Lower leg skin (tissue), 4 donors: ENCODE data around the gene TEPSIN. TPM values are rescaled to one million over a fixed set of nuclear protein-coding genes. Genes with fewer than 3 reads are reported as not detected.

Experiments
- DNase-seq, 2 donors: peaks; one replicate each; pipeline ENCODE4 v3.0.0-alpha.2; 2019; ENCODE audit warnings: low spot score in 2 of 2
- H3K4me3 ChIP-seq: fragments of 200-600 bp; sonication (generic); 2 replicates; pipeline ENCODE4 v1.5.1; 2017; ENCODE audit warnings: mild to moderate bottlenecking, low read depth; ENCODE audit not compliant: poor library complexity, severe bottlenecking
- CTCF ChIP-seq, 3 donors: fragments of 450-650 bp; IDR thresholded peaks; one replicate each; pipeline ENCODE4 v1.5.1; 2016; ENCODE audit warnings: antibody characterized with exemption in 3 of 3, mild to moderate bottlenecking in 3 of 3, moderate library complexity in 2 of 3
- POLR2A ChIP-seq, 2 donors: fragments of 450-650 bp; IDR thresholded peaks; one replicate each; pipeline ENCODE4 v1.6.1; 2016 to 2017; ENCODE audit warnings: antibody characterized with exemption in 2 of 2, mild to moderate bottlenecking in 1 of 2, moderate library complexity in 1 of 2
- WGBS, 2 donors: methylation state at CpG; one replicate each; pipeline ENCODE4 v1.1.5; 2018; 5-methylcytosine and 5-hydroxymethylcytosine counted together
- intact Hi-C: fragments of 100-400 bp; cut with DNase I; formaldehyde crosslinking; loops from one replicate; pipeline ENCODE4 v1.15.0; 2023; ENCODE audit warnings: low total_unique reads
- total RNA-seq, 4 donors: library from RNA; depleted of rRNA; stranded (reverse); fragments of >200 nt; gene quantifications; one replicate each; pipeline ENCODE4 v1.1.0, GENCODE V29; 2016

The TEPSIN gene
- total RNA-seq, 4 donors from 2014 or later = 40.7 to 104 (median 62.6) TPM

- no peak for DNase-seq
- WGBS, 2 donors = 94 to 96% methylated on average over 19 to 20 of the region's 20 CpGs
- intact Hi-C loops = no loop called here
- no peak overlapping the region for H3K4me3 ChIP-seq
- no peak for TF ChIP-seq CTCF (IDR thresholded peaks at IDR 0.05)
- no peak for TF ChIP-seq POLR2A (IDR thresholded peaks at IDR 0.05)
Measured at GRCh38 chr17:81203136-81203535, 35.7 kb downstream of the TEPSIN start.

GRCh38 chr17:81202318-81202717 is 36.5 kb downstream of the TEPSIN start:
- 88 to 95% methylated on average over 10 of the region's 10 CpGs for WGBS, 2 donors
- intact Hi-C loops = no loop called here
- no peak for TF ChIP-seq POLR2A (IDR thresholded peaks at IDR 0.05)
- no peak for TF ChIP-seq CTCF (IDR thresholded peaks at IDR 0.05)
- H3K4me3 ChIP-seq = no peak overlapping the region
- no peak for DNase-seq

DNA sequence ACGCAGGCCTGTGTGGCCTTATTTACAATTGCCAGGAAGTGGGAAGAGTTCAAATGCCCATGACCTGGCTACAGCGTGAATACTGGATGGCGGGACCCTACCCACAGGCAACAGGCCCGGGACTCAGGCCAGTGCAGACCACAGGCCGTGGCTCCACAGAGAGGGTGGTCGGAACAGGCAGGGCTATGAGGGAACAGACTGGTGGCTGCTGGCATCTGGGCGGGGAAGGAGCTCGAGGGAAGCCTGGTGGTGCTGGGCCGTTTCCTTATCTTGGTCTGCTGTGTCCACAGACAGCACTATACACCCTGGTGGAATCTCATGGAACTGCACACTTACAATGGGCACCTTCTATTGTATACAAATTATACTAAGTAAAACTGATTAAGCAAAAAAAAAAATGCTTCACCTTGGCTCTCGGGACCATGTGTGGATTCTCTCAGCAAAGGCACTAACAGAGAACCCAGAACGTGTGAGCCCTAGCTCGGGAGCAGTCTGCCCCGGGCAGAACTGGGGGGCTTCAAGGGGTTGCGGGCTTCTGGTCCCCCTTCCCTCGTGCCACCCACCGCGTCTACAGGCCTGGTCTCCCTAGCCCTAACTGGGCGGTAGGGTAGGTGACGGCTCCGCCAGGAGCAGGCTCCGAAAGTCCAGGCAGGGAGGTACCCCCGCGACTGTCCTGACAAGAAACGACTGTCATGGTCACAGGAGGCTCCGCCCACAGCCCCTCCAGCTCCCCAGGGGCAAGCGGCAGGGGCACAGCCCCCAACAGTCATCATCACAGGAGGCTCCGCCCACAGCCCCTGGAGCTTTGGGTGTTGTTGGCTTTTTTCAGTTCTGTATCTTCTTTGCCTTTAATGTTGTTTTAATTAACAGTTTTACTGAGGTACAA is 37.9 kb downstream of the TEPSIN start:
- H3K4me3 ChIP-seq = no peak overlapping the region
- intact Hi-C loops = no loop called here
- DNase-seq = peak in 1 of 2 donors; percentile 58
- WGBS, 2 donors = 71 to 74% methylated on average over 27 of the region's 27 CpGs
- TF ChIP-seq POLR2A (IDR thresholded peaks at IDR 0.05) = no peak

DNA sequence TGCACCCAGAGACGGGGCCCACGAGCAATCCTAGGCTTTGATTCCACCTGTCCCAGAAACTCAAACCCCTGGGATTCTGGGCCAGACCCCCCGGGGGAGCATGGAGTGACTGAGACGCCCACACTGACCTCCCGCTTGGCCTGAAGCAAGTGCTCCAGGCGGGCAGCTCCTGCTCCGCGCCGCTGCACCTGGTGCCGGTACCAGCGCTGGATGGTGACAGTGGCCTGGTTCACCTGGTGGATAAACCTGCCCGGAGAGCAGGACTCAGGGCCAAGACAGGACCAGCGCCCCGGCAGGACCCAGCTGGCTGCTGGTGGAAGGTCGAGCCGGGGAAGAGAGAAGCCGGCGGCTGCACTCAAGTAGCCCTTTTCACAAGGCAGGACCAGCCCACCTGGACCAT is 38.7 kb downstream of the TEPSIN start:
- TF ChIP-seq CTCF (IDR thresholded peaks at IDR 0.05) (no peak), POLR2A (IDR thresholded peaks at IDR 0.05) (no peak)
- DNase-seq = no peak
- WGBS, 2 donors = 79 to 97% methylated on average over 8 to 18 of the region's 18 CpGs
- no peak overlapping the region for H3K4me3 ChIP-seq
- intact Hi-C loops = no loop called here

DNA sequence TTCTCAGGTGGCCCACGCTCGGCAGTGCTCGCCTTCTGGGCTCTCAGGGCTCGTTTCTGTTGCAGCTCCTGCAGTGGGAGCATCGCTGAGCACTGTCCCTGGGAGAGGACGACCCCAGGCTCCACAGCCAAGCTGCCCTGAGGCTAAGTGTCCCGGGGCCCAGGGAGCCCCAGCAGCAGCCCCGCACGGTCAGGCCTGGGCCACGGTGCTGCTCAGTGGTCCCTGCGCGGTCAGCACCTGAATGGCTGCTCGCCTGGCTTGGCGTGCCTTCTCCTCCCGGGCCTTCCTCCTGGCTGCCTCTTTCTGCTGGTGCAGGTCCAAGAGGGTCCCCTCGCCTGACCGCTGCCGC is 39.4 kb downstream of the TEPSIN start:
- 91 to 97% methylated on average over 7 to 18 of the region's 18 CpGs for WGBS, 2 donors
- no peak for TF ChIP-seq POLR2A (IDR thresholded peaks at IDR 0.05)
- no peak for TF ChIP-seq CTCF (IDR thresholded peaks at IDR 0.05)
- intact Hi-C loops = no loop called here
- no peak overlapping the region for H3K4me3 ChIP-seq
- no peak for DNase-seq

- H3K4me3 ChIP-seq = no peak overlapping the region
- intact Hi-C loops = no loop called here
- no peak for DNase-seq
- TF ChIP-seq POLR2A (IDR thresholded peaks at IDR 0.05) (no peak), CTCF (IDR thresholded peaks at IDR 0.05) (no peak)
- WGBS, 2 donors = 90 to 94% methylated on average over 15 to 22 of the region's 22 CpGs
Measured at GRCh38 chr17:81198826-81199481, 39.9 kb downstream of the TEPSIN start.
